Epidermal melanocyte (primary cell): ENCODE measurements around the gene ITGA8.
"Not testable (repeated sequence)": the region's sequence is repeated elsewhere in the genome, so short reads cannot be mapped to it uniquely, and the experiment has no call there.

ENCODE experiments used
- DNase-seq: peaks from one replicate; pipeline ENCODE4 v3.0.0; 2011; ENCODE audit warnings: low spot score; ENCODE audit not compliant: insufficient read length

ITGA8 gene

GRCh38 chr10:15620337-15620736 lies 99.4 kb downstream of the ITGA8 start:
- no peak for DNase-seq

- no peak for DNase-seq
Measured at GRCh38 chr10:15609246-15609645, 110.5 kb downstream of the ITGA8 start.

- DNase-seq, result no peak
Measured at GRCh38 chr10:15606377-15606776, 113.3 kb downstream of the ITGA8 start.

GRCh38 chr10:15605740-15606369 lies 113.9 kb downstream of the ITGA8 start:
- no peak for DNase-seq

- no peak for DNase-seq
Measured at GRCh38 chr10:15603446-15604011, 116.2 kb downstream of the ITGA8 start.

- DNase-seq, result no peak
Measured at GRCh38 chr10:15601819-15602218, 117.9 kb downstream of the ITGA8 start.

- DNase-seq, result no peak
Measured at GRCh38 chr10:15595260-15595659, 124.5 kb downstream of the ITGA8 start.

GRCh38 chr10:15591937-15592336 lies 127.8 kb downstream of the ITGA8 start:
- no peak for DNase-seq

- no peak for DNase-seq
Measured at GRCh38 chr10:15591431-15591830, 128.3 kb downstream of the ITGA8 start.

- no peak for DNase-seq
Measured at GRCh38 chr10:15588635-15589508, 130.8 kb downstream of the ITGA8 start.

- DNase-seq, result no peak
Measured at GRCh38 chr10:15588151-15588550, 131.6 kb downstream of the ITGA8 start.

- DNase-seq, result no peak
Measured at GRCh38 chr10:15587271-15587670, 132.5 kb downstream of the ITGA8 start.

- DNase-seq, result no peak
Measured at GRCh38 chr10:15585303-15585715, 134.4 kb downstream of the ITGA8 start.

- not testable (repeated sequence) for DNase-seq
Measured at GRCh38 chr10:15582972-15583371, 136.8 kb downstream of the ITGA8 start.

GRCh38 chr10:15579605-15580004 lies 140.1 kb downstream of the ITGA8 start:
- no peak for DNase-seq

- DNase-seq, result no peak
Measured at GRCh38 chr10:15572531-15573045, 147.1 kb downstream of the ITGA8 start.

GRCh38 chr10:15571575-15571974 lies 148.1 kb downstream of the ITGA8 start:
- no peak for DNase-seq

- no peak for DNase-seq
Measured at GRCh38 chr10:15570738-15571339, 148.9 kb downstream of the ITGA8 start.

GRCh38 chr10:15567952-15568351 lies 151.8 kb downstream of the ITGA8 start:
- DNase-seq, result no peak

GRCh38 chr10:15563246-15563645 lies 156.5 kb downstream of the ITGA8 start:
- no peak for DNase-seq

GRCh38 chr10:15562578-15562977 lies 157.1 kb downstream of the ITGA8 start:
- no peak for DNase-seq

- DNase-seq, result no peak
Measured at GRCh38 chr10:15562116-15562515, 157.6 kb downstream of the ITGA8 start.
